ENCODE measurements around the gene ZNF722. TPM values are rescaled to one million over a fixed set of nuclear protein-coding genes. Genes with fewer than 3 reads are reported as not detected.
A peak's percentile ranks its signal among the peaks of the same experiment; 100 is the strongest.

The ZNF722 gene
- total and polyA plus RNA-seq, 4 donors: not detected

GRCh38 chr7:64035388-64035787, 36.7 kb downstream of the ZNF722 start:
- TF ChIP-seq CTCF (IDR thresholded peaks at IDR 0.05; ENCODE audit: control extremely low read depth, extremely low read depth): no peak
- WGBS, 2 donors: 79 to 80% methylated on average over 3 of the region's 3 CpGs
- no peak overlapping the region for H3K4me3 ChIP-seq
- ATAC-seq (ENCODE audit: insufficient read depth, low FRiP score) (no peak), DNase-seq (no peak)
- H3K27me3 ChIP-seq (ENCODE audit: control insufficient read depth in 3 of 3, insufficient read depth in 3 of 3, low read length in 2 of 3): peaks cover 0 to 3% (median 0%) of the 10 kb centered on the region in 3 donors
- H3K9ac ChIP-seq (ENCODE audit: insufficient read depth in 1 of 2, low read length in 2 of 2): no peak overlapping the region
- no peak overlapping the region for H3K27ac ChIP-seq (ENCODE audit: low read depth in 1 of 2, low read length in 1 of 2)
- no peaks in the 10 kb centered on the region for H3K36me3 ChIP-seq (ENCODE audit: control insufficient read depth in 4 of 4, insufficient read depth in 4 of 4, low read length in 4 of 4)
- no peaks in the 10 kb centered on the region for H3K4me1 ChIP-seq (ENCODE audit: control insufficient read depth in 5 of 5, insufficient read depth in 5 of 5, low read length in 5 of 5)
- H3K9me3 ChIP-seq (ENCODE audit: control insufficient read depth in 4 of 4, insufficient read depth in 3 of 4, low read length in 3 of 4): peaks cover 5 to 45% (median 18%) of the 10 kb centered on the region in 4 donors

GRCh38 chr7:64037095-64037494, 38.4 kb downstream of the ZNF722 start:
- TF ChIP-seq CTCF (IDR thresholded peaks at IDR 0.05; ENCODE audit: control extremely low read depth, extremely low read depth): no peak
- Histone ChIP-seq H3K36me3 (ENCODE audit: control insufficient read depth in 4 of 4, insufficient read depth in 4 of 4, low read length in 4 of 4) (no peaks in the 10 kb centered on the region), H3K9ac (ENCODE audit: insufficient read depth in 1 of 2, low read length in 2 of 2) (no peak overlapping the region), H3K4me3 (no peak overlapping the region), H3K27me3 (ENCODE audit: control insufficient read depth in 3 of 3, insufficient read depth in 3 of 3, low read length in 2 of 3) (peaks cover 0 to 3% (median 0%) of the 10 kb centered on the region in 3 donors), H3K9me3 (ENCODE audit: control insufficient read depth in 4 of 4, insufficient read depth in 3 of 4, low read length in 3 of 4) (peaks cover 2 to 41% (median 19%) of the 10 kb centered on the region in 4 donors), H3K4me1 (ENCODE audit: control insufficient read depth in 5 of 5, insufficient read depth in 5 of 5, low read length in 5 of 5) (no peaks in the 10 kb centered on the region), H3K27ac (ENCODE audit: low read depth in 1 of 2, low read length in 1 of 2) (no peak overlapping the region)
- no peak for ATAC-seq (ENCODE audit: insufficient read depth, low FRiP score)
- 17 to 34% methylated on average over 21 of the region's 21 CpGs for WGBS, 2 donors
- no peak for DNase-seq

GRCh38 chr7:64045301-64046040, 46.8 kb downstream of the ZNF722 start, which contains the start of gene ZNF727:
TSS of gene ZNF727 (plus strand) at chr7:64045434. CDS start at chr7:64045622, 188 bp downstream.
- H3K4me1 ChIP-seq (ENCODE audit: control insufficient read depth in 5 of 5, insufficient read depth in 5 of 5, low read length in 5 of 5): peaks cover 0 to 2% (median 0%) of the 10 kb centered on the region in 5 donors
- no peaks in the 10 kb centered on the region for H3K27me3 ChIP-seq (ENCODE audit: control insufficient read depth in 3 of 3, insufficient read depth in 3 of 3, low read length in 2 of 3)
- TF ChIP-seq CTCF (IDR thresholded peaks at IDR 0.05; ENCODE audit: control extremely low read depth, extremely low read depth): no peak
- DNase-seq: peak; percentile 19 to 83 (median 54)
- ATAC-seq (ENCODE audit: insufficient read depth, low FRiP score): peak; percentile 79
- peak within 1 kb of the TSS in 1 of 2 donors; percentile 91 for H3K27ac ChIP-seq (ENCODE audit: low read depth in 1 of 2, low read length in 1 of 2)
- H3K36me3 ChIP-seq (ENCODE audit: control insufficient read depth in 4 of 4, insufficient read depth in 4 of 4, low read length in 4 of 4): no peaks in the 10 kb centered on the region
- H3K4me3 ChIP-seq: peak within 1 kb of the TSS; percentile 73
- H3K9ac ChIP-seq (ENCODE audit: insufficient read depth in 1 of 2, low read length in 2 of 2): peak within 1 kb of the TSS in 1 of 2 donors; percentile 49
- H3K9me3 ChIP-seq (ENCODE audit: control insufficient read depth in 4 of 4, insufficient read depth in 3 of 4, low read length in 3 of 4): peaks cover 0 to 23% (median 10%) of the 10 kb centered on the region in 4 donors
- WGBS, 2 donors: 5 to 16% methylated on average over 33 of the region's 33 CpGs

All from lung (tissue), 12 donors.